IMR-90 (cell line): ENCODE results near the gene FAM53B. TPM values are rescaled to one million over a fixed set of nuclear protein-coding genes. Genes with fewer than 3 reads are reported as not detected.
A peak's percentile ranks its signal among the peaks of the same experiment; 100 is the strongest.

ENCODE experiments used
- ATAC-seq: fragments of 200-7000 bp; cut with Tn5 transposase; 2 replicates; pipeline ENCODE4 v1.9.1; 2020; ENCODE audit warnings: low read depth, mild to moderate bottlenecking, moderate library complexity
- BruUV-seq: library from RNA; stranded (reverse); fragments of 400-500 nt; replicated peaks from 2 replicates; lab custom pipeline; 2021; lab: Mats Ljungman, UMichigan
- CTCF ChIA-PET: fragments of 300-600 bp; formaldehyde crosslinking; extraction: SDS; loops from one replicate; lab custom pipeline; 2021; ENCODE audit warnings: antibody characterized with exemption; lab: Yijun Ruan, JAX
- POLR2A ChIA-PET: fragments of 300-600 bp; sonication (Branson Sonifier 250); formaldehyde crosslinking; loops from one replicate; lab custom pipeline; 2022; ENCODE audit warnings: antibody characterized with exemption; ENCODE audit not compliant: unreplicated experiment; lab: Charles Lee
- DNase-seq: peaks from one replicate; pipeline ENCODE4 v3.0.0; 2013
- H2AFZ ChIP-seq: replicated peaks from 2 replicates; pipeline ENCODE3; 2013; ENCODE audit warnings: low read length, mild to moderate bottlenecking; ENCODE audit not compliant: poor library complexity
- H2AK5ac ChIP-seq: 2 replicates; pipeline ENCODE4 v1.6.1; 2013; ENCODE audit warnings: low read depth, low read length, inconsistent platforms
- H2AK9ac ChIP-seq: replicated peaks from 2 replicates; pipeline ENCODE3; 2013; ENCODE audit warnings: mild to moderate bottlenecking, low read depth, low read length, moderate library complexity; ENCODE audit not compliant: poor library complexity
- H2BK120ac ChIP-seq: 2 replicates; pipeline ENCODE4 v1.6.1; 2013; ENCODE audit warnings: low read depth, low read length, inconsistent platforms
- H2BK15ac ChIP-seq: 3 replicates; pipeline ENCODE4 v1.6.1; 2013; ENCODE audit warnings: low read depth, low read length, inconsistent platforms
- H2BK20ac ChIP-seq: 2 replicates; pipeline ENCODE4 v1.6.1; 2013; ENCODE audit warnings: low read depth, mild to moderate bottlenecking, inconsistent platforms, low read length, moderate library complexity
- H2BK5ac ChIP-seq: 2 replicates; pipeline ENCODE4 v1.6.1; 2013; ENCODE audit warnings: mild to moderate bottlenecking, low read depth, low read length, inconsistent platforms; ENCODE audit not compliant: poor library complexity, severe bottlenecking
- H3K14ac ChIP-seq: replicated peaks from 2 replicates; pipeline ENCODE4 v1.6.1; 2013; ENCODE audit warnings: low read depth, low read length, inconsistent platforms
- H3K18ac ChIP-seq: 2 replicates; pipeline ENCODE4 v1.6.1; 2013; ENCODE audit warnings: low read depth, low read length, control low read depth
- H3K23ac ChIP-seq: 2 replicates; pipeline ENCODE4 v1.6.1; 2013; ENCODE audit warnings: low read depth, low read length, inconsistent platforms
- H3K27ac ChIP-seq: 2 replicates; pipeline ENCODE4 v1.5.1; 2013; ENCODE audit warnings: mild to moderate bottlenecking, control low read depth, low read length; ENCODE audit not compliant: insufficient read depth
- H3K27me3 ChIP-seq: 2 replicates; pipeline ENCODE4 v1.6.1; 2013; ENCODE audit warnings: low read length; ENCODE audit not compliant: control insufficient read depth, insufficient read depth
- H3K36me3 ChIP-seq: 2 replicates; pipeline ENCODE4 v1.6.1; 2013; ENCODE audit warnings: low read length, mixed read lengths; ENCODE audit not compliant: control insufficient read depth, insufficient read depth
- H3K4ac ChIP-seq: 2 replicates; pipeline ENCODE4 v1.6.1; 2013; ENCODE audit warnings: low read depth, low read length, inconsistent platforms
- H3K4me1 ChIP-seq: 2 replicates; pipeline ENCODE4 v1.6.1; 2013; ENCODE audit warnings: low read length, mixed read lengths; ENCODE audit not compliant: control insufficient read depth, insufficient read depth
- H3K4me2 ChIP-seq: 2 replicates; pipeline ENCODE4 v1.6.1; 2013; ENCODE audit warnings: low read depth, mild to moderate bottlenecking, control low read depth, low read length, moderate library complexity
- H3K4me3 ChIP-seq: 2 replicates; pipeline ENCODE4 v1.5.1; 2013; ENCODE audit warnings: low read depth, mild to moderate bottlenecking, control low read depth, low read length, moderate library complexity; ENCODE audit not compliant: insufficient read depth
- H3K56ac ChIP-seq: 2 replicates; pipeline ENCODE4 v1.6.1; 2013; ENCODE audit warnings: low read length, inconsistent platforms; ENCODE audit not compliant: insufficient read depth; ENCODE audit errors: extremely low read depth
- H3K79me1 ChIP-seq, 2 experiments: 2 replicates each; pipeline ENCODE4 v1.6.1; 2013; ENCODE audit warnings: low read length in 2 of 2, inconsistent platforms in 1 of 2, low read depth in 1 of 2
- H3K9ac ChIP-seq: 2 replicates; pipeline ENCODE4 v1.6.1; 2013; ENCODE audit warnings: low read depth, low read length, control low read depth
- H3K9me1 ChIP-seq: 2 replicates; pipeline ENCODE4 v1.6.1; 2013; ENCODE audit warnings: low read length, inconsistent platforms; ENCODE audit not compliant: insufficient read depth
- H3K9me3 ChIP-seq: 2 replicates; pipeline ENCODE4 v1.6.1; 2013; ENCODE audit warnings: low read length; ENCODE audit not compliant: control insufficient read depth, insufficient read depth
- H4K20me1 ChIP-seq: 2 replicates; pipeline ENCODE4 v1.6.1; 2013; ENCODE audit warnings: low read length, inconsistent platforms; ENCODE audit not compliant: insufficient read depth
- H4K5ac ChIP-seq: 2 replicates; pipeline ENCODE4 v1.6.1; 2013; ENCODE audit warnings: mild to moderate bottlenecking, low read depth, low read length, control low read depth
- H4K8ac ChIP-seq, 2 experiments: 2 replicates each; pipeline ENCODE4 v1.6.1; 2013; ENCODE audit warnings: low read depth in 2 of 2, low read length in 2 of 2, control low read depth in 1 of 2, inconsistent platforms in 1 of 2
- H4K91ac ChIP-seq: 2 replicates; pipeline ENCODE4 v1.6.1; 2013; ENCODE audit warnings: low read depth, low read length, inconsistent platforms; ENCODE audit not compliant: insufficient read depth
- BHLHE40 ChIP-seq: fragments of 150-350 bp; IDR thresholded peaks from 2 replicates; pipeline ENCODE4 v1.6.1; 2016; ENCODE audit warnings: mild to moderate bottlenecking, low read depth, low read length
- CHD1 ChIP-seq: IDR thresholded peaks from 2 replicates; pipeline ENCODE4 v1.6.1; 2012; ENCODE audit warnings: low read depth, low read length, improper control_type of control experiment
- CTCF ChIP-seq: conservative IDR thresholded peaks from 2 replicates; pipeline ENCODE4 v1.5.1; 2012; ENCODE audit warnings: mild to moderate bottlenecking, low read depth, low read length, improper control_type of control experiment
- ELK1 ChIP-seq: fragments of 150-350 bp; IDR thresholded peaks from 2 replicates; pipeline ENCODE4 v1.6.1; 2016; ENCODE audit warnings: low read depth, mild to moderate bottlenecking, low read length, moderate library complexity, borderline replicate concordance
- FOS ChIP-seq: fragments of 150-350 bp; IDR thresholded peaks from 2 replicates; pipeline ENCODE4 v1.6.1; 2016; ENCODE audit warnings: low read depth, low read length
- MAFK ChIP-seq: IDR thresholded peaks from 2 replicates; pipeline ENCODE4 v1.6.1; 2012; ENCODE audit warnings: low read depth, low read length, improper control_type of control experiment
- MAZ ChIP-seq: IDR thresholded peaks from 2 replicates; pipeline ENCODE4 v1.6.1; 2012; ENCODE audit warnings: low read depth, mild to moderate bottlenecking, low read length, improper control_type of control experiment, moderate library complexity, borderline replicate concordance
- MXI1 ChIP-seq: IDR thresholded peaks from 2 replicates; pipeline ENCODE4 v1.6.1; 2012; ENCODE audit warnings: low read depth, mild to moderate bottlenecking, low read length, moderate library complexity, borderline replicate concordance
- NFE2L2 ChIP-seq: fragments of 150-350 bp; IDR thresholded peaks from 2 replicates; pipeline ENCODE4 v1.6.1; 2016; ENCODE audit warnings: low read depth, mild to moderate bottlenecking, low read length
- POLR2A ChIP-seq: IDR thresholded peaks from 2 replicates; pipeline ENCODE4 v1.6.1; 2012; ENCODE audit warnings: mild to moderate bottlenecking, low read depth, low read length
- RAD21 ChIP-seq: IDR thresholded peaks from 2 replicates; pipeline ENCODE4 v1.6.1; 2012; ENCODE audit warnings: low read length, improper control_type of control experiment
- RCOR1 ChIP-seq: IDR thresholded peaks from 2 replicates; pipeline ENCODE4 v1.6.1; 2012; ENCODE audit warnings: mild to moderate bottlenecking, low read length, improper control_type of control experiment; ENCODE audit not compliant: insufficient replicate concordance
- RFX5 ChIP-seq: IDR thresholded peaks from 2 replicates; pipeline ENCODE4 v1.8.0; 2012; ENCODE audit warnings: low read depth, mild to moderate bottlenecking, low read length, moderate library complexity
- SMC3 ChIP-seq: fragments of 150-350 bp; IDR thresholded peaks from 2 replicates; pipeline ENCODE4 v1.6.1; 2016; ENCODE audit warnings: low read depth, mild to moderate bottlenecking, antibody characterized with exemption, low read length, moderate library complexity
- USF2 ChIP-seq: fragments of 150-350 bp; IDR thresholded peaks from 2 replicates; pipeline ENCODE4 v1.6.1; 2017; ENCODE audit warnings: mild to moderate bottlenecking, antibody characterized with exemption, low read length, low read depth
- WGBS, 2 experiments: methylation state at CpG; one replicate each; pipeline versions ENCODE4 v1.1.5 to v1.1.7; 2013; ENCODE audit warnings: missing lambda C conversion rate in 2 of 2; ENCODE audit not compliant: insufficient read length in 1 of 2; ENCODE audit errors: extremely low coverage in 2 of 2; 5-methylcytosine and 5-hydroxymethylcytosine counted together
- dilution Hi-C: fragments of 300-500 bp; cut with HindIII; formaldehyde crosslinking; loops from one replicate; pipeline ENCODE4 v1.14.3; 2018; ENCODE audit warnings: low sequenced_read_pairs; ENCODE audit not compliant: unreplicated experiment
- in situ Hi-C: fragments of 300-500 bp; cut with MboI; formaldehyde crosslinking; loops from 3 replicates; pipeline ENCODE4 v1.14.3; 2019; ENCODE audit warnings: low sequenced_read_pairs, inconsistent platforms, mixed read lengths
- intact Hi-C: fragments of 100-400 bp; cut with micrococcal nuclease; formaldehyde crosslinking; loops from 2 replicates; pipeline ENCODE4 v1.10.0; 2022
- polyA plus RNA-seq, 3 experiments: library from polyadenylated mRNA; depleted of rRNA; stranded (reverse); fragments of >200 nt; gene quantifications; 2 replicates each; pipeline ENCODE4 v1.2.3, GENCODE V29; 2012; ENCODE audit warnings: low replicate concordance in 1 of 3
- total RNA-seq: library from RNA; depleted of rRNA; stranded (reverse); fragments of >200 nt; gene quantifications from 2 replicates; pipeline ENCODE4 v1.2.3, GENCODE V29; 2012

Gene FAM53B
- total and polyA plus RNA-seq, 2 of the 4 experiments (the other 2 are of a cell fraction) = 3.8 to 5.7 TPM

GRCh38 chr10:124612611-124613498 is 131.3 kb downstream of the FAM53B start:
- H3K18ac ChIP-seq = no peak overlapping the region
- no peak overlapping the region for H3K56ac ChIP-seq
- no peak overlapping the region for H4K5ac ChIP-seq
- 53% methylated on average over 3 of the region's 18 CpGs; no CpG with 5 or more reads in 1 of the 2 experiments for WGBS, 2 experiments
- no peak overlapping the region for H3K4me2 ChIP-seq
- no peak overlapping the region for H4K91ac ChIP-seq
- no peak overlapping the region for H3K14ac ChIP-seq
- DNase-seq (peak; percentile 15), ATAC-seq (peak; percentile 54)
- H2AK9ac ChIP-seq = no peak overlapping the region
- H3K9me3 ChIP-seq = no peaks in the 10 kb centered on the region
- no peak overlapping the region for H2BK15ac ChIP-seq
- POLR2A ChIA-PET = no interaction called here
- in situ Hi-C loops = no loop called here
- H3K9ac ChIP-seq = no peak overlapping the region
- no peak overlapping the region for H2AK5ac ChIP-seq
- no peak overlapping the region for H2BK5ac ChIP-seq
- H3K9me1 ChIP-seq = no peaks in the 10 kb centered on the region
- no TSS peak for BruUV-seq
- H2AFZ ChIP-seq = peak overlapping the region; percentile 49
- H3K4ac ChIP-seq = no peak overlapping the region
- H2BK120ac ChIP-seq = no peak overlapping the region
- no peak overlapping the region for H3K27ac ChIP-seq
- no peaks in the 10 kb centered on the region; the same call in 1 of the 2 replicates for H4K20me1 ChIP-seq
- H3K23ac ChIP-seq = no peak overlapping the region
- H3K4me3 ChIP-seq = no peak overlapping the region
- intact Hi-C loops = no loop called here
- CTCF ChIA-PET = no interaction called here
- dilution Hi-C loops = no loop called here
- H3K27me3 ChIP-seq = no peaks in the 10 kb centered on the region
- H3K36me3 ChIP-seq = no peaks in the 10 kb centered on the region
- no peaks in the 10 kb centered on the region for H3K4me1 ChIP-seq
- H2BK20ac ChIP-seq = no peak overlapping the region
- H4K8ac ChIP-seq = no peak overlapping the region
- H3K79me1 ChIP-seq = no peaks in the 10 kb centered on the region
- TF ChIP-seq BHLHE40 (no peak), RFX5 (no peak), POLR2A (no peak), CTCF (no peak), MAZ (no peak), ELK1 (no peak), CHD1 (no peak), USF2 (no peak), FOS (no peak), RCOR1 (no peak), SMC3 (no peak), MAFK (no peak), MXI1 (no peak), NFE2L2 (no peak), RAD21 (no peak)
